Middle frontal gyrus (tissue), 1 donor: ENCODE data around the gene ASB18.
"Not testable (repeated sequence)": the region's sequence is repeated elsewhere in the genome, so short reads cannot be mapped to it uniquely, and the experiment has no call there.

ENCODE experiments used
- DNase-seq: peaks from one replicate; pipeline ENCODE4 v3.0.0-alpha.2; 2015; ENCODE audit warnings: low spot score; ENCODE audit errors: extremely low spot score

The ASB18 gene

GRCh38 chr2:236286873-236287545 lies 22.8 kb upstream of the ASB18 start:
- DNase-seq, result no peak

DNA sequence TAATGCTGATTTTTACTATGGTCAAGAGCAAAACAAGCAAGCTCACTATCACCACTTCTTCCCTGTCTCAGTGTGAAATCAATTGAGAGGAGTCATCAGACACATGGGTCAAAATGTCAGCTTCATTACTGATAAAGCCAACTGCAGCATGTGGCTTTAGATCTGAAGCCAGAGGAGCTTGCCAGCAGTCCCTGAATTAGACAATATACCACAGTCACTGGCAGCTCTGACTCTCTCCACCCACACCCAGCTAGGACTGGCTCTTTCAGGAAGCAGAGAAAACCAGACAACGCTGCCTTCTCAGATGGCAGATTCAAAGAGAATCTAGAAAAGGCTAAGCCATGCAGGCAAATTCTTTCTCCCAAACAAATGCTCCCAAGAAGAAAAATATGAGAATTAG lies 20.0 kb upstream of the ASB18 start:
- DNase-seq, result no peak

GRCh38 chr2:236282406-236282805 lies 18.2 kb upstream of the ASB18 start:
- DNase-seq, result no peak

GRCh38 chr2:236281423-236281822 lies 17.2 kb upstream of the ASB18 start:
- DNase-seq, result no peak

GRCh38 chr2:236273126-236273525 lies 8.9 kb upstream of the ASB18 start:
- DNase-seq, result no peak

DNA sequence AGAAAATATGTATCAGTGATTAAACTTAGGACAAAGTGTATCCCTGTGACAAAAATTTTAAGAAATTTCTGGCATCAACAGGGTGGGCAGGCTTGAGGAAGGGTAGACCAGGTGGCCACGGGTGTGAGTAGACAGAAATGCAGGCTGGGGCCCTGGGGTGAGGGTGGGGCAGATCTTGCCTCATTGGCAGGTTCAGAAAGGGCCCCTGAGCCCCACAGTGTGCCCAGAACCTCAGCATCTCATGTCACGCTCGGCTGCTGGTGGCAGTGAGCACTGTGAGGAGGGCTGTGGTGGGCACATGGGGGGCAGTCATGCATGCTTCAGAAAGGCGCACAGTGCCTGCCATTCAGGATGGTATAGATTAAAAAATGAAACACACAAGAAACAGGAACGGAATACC lies 7.6 kb upstream of the ASB18 start:
- no peak for DNase-seq

GRCh38 chr2:236269876-236270275 lies 5.7 kb upstream of the ASB18 start:
- DNase-seq, result not testable (repeated sequence)

DNA sequence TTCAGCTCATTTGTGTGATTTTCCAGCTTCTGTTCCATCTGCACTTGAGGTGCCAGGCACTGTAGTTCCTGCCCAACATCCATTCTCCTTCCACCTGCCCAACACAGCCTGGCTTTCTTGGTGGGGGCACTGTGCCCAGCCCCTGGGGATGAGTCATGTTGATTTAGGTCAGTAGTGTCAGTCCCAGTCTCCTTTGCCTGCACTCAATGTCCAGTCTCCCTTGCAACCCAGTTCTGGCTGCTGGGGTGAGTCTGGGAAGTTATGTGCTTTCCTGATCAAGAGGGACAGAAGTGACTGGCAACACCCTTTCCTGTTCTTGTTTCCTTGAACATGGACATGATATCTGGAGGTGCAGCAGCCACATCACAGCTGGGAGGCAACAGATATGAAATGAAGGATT lies 1.5 kb upstream of the ASB18 start:
- no peak for DNase-seq

- DNase-seq, result no peak
Measured at GRCh38 chr2:236262238-236262637, 2.0 kb downstream of the ASB18 start.

DNA sequence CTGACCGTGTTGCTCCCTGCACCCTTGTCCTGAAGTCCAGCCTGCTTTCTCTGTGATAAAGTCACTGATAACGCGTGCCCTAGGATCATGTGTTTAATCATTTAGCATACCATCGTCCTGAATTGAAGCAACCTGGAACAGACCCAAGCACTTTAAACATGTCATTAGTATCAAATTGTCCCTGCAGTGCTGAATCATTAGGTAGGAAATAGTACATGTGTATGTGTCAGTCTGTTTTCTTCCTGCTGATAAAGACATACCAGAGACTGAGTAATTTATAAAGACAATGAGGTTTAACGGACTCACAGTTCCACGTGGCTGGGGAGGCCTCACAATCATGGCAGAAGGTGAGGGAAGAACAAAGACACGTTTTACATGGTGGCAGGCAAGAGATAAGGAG lies 2.8 kb downstream of the ASB18 start:
- DNase-seq, result no peak

GRCh38 chr2:236259371-236259770 lies 4.8 kb downstream of the ASB18 start:
- DNase-seq, result no peak

DNA sequence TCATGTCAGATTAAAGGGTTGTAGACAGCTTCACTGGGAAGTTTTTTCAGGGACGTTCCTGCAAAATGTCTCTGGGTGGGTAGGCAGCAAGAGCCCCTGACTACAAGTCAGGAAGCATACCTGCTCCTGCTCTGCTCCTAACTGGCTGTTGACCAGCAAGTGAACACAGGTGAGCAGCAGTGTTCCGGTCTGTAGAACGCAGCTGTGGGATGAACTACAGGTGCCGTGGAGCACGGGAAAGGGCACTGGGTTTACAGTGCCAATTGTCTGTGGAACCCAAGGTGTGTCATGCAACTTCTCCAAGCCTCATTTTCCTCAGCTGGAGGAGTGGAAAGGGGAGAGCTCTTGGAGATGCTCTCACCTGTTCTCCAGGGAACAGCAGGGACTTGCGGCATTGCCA lies 6.6 kb downstream of the ASB18 start:
- DNase-seq, result no peak

DNA sequence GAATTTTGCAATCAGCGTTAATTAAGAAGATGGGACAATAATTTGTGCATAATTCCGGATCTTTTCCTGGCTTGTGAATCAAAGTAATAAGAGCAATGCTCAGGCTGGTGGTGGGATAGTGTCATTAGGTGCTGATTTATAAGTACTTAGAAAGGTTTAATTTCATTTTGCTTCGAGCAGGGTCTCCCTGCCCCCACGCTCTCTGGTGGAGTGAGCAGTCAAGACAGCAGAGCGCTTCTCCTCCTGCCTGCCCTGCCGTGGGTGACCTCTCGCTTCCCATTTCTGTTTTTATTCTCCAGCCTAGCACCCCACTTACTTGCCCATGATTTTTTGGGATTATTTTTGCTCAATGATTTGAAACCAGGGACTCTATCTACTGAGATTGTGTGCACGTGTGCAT lies 7.1 kb downstream of the ASB18 start:
- no peak for DNase-seq

DNA sequence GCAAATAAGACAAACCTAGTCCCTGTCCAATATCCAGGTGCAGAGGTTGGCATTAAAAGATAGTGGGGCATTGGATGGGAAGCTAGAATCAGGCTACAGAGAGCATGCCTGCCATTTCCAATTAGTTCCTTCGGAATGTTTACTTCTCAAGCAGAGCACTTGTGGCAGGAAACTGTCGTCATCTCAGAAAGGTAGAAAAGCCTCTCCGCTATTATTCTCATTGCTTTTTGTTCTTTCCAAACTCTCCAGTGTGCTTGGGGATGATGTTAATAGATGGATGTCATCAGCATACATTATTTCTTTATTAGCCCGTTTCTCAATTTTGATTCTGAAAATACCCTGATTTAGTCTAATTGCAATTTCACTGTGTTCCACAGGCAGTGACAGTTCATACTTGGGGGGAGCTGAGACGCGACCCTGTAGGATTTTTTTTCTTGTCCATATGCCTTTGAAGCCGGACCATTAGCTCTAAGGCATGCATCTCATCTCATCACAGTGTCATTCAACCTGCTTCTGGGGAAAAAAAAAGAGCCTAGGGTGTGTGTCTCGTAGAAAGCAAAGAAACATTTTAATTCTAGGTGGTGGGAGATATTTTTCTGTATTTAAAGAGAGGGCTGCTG lies 7.7 kb downstream of the ASB18 start:
- no peak for DNase-seq

GRCh38 chr2:236254674-236255073 lies 9.5 kb downstream of the ASB18 start:
- DNase-seq, result no peak

GRCh38 chr2:236254001-236254400 lies 10.2 kb downstream of the ASB18 start:
- DNase-seq, result no peak

- DNase-seq, result no peak
Measured at GRCh38 chr2:236252602-236253001, 11.6 kb downstream of the ASB18 start.

GRCh38 chr2:236250909-236251579 lies 13.2 kb downstream of the ASB18 start:
- DNase-seq, result no peak

DNA sequence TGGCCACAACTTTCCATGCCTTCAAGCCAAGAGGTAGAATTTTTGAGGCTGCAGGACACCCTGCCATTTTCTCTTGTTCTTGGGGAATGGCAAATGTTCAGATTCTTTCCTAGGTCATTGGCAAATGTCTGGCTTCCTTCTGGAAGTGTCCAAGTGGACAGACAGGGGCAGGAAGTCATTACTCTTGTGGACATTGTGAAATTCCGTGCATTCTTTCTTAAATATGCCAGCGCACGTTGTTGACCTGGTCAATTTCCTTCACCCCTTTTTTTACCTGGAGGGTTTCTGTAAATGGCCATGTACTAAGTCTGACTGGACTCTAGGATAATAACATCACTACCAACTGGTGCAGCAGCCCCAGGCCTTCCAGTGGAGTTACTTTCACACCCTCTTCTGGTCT lies 13.9 kb downstream of the ASB18 start:
- DNase-seq, result no peak

- no peak for DNase-seq
Measured at GRCh38 chr2:236249066-236249465, 15.1 kb downstream of the ASB18 start.

GRCh38 chr2:236246711-236247246 lies 17.4 kb downstream of the ASB18 start:
- DNase-seq, result no peak

DNA sequence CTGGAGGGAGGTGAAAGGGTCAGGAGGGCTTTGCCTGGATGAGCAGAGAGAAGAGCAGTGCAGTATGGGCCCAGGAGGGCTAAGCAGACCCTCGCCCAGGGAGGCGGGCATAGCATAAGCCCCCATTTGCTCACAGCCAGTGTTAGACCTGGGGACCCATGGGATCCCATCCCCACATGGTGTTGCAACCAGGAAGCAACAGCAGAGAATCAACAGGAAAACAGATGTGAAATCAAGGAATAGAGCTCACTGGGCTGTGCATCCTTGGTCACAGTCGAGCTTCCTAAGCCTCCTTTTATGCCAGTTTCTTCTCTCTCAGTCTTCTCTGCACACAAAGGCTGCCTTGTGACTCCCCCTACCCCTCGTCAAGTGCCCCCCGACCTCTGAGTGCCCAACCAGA lies 19.9 kb downstream of the ASB18 start:
- DNase-seq, result no peak

DNA sequence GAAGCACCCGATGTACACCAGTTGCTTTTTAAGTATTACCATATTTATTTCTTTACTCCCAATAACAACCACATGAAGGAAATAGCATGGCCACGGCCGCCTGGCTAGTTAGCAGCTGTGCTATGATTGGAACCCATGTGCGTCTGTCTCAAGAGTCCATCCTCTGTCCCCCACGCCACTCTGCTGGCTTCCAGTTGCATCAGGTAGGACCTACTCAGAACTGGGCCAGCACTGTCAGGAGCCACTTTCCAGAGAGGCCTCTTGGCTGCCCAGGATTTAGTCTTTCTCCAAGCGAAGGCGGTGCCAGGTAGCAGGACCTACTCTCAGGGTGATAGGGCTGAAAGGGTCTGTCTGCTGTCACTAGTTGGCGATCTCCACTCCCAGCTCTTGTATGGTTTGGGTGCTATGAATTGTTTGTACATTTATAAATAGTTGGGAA lies 22.1 kb downstream of the ASB18 start:
- no peak for DNase-seq
